CD4-positive, alpha-beta T cell treated with Interleukin-2 at 100 ng/mL for 4 hours (primary cell): ENCODE measurements around the gene SHROOM1.
A peak's percentile ranks its signal among the peaks of the same experiment; 100 is the strongest.

Experiments
- DNase-seq: peaks from one replicate; pipeline ENCODE4 v3.0.0-alpha.2; 2020; ENCODE audit warnings: low spot score

SHROOM1 gene

GRCh38 chr5:132850066-132850465, 19.6 kb upstream of the SHROOM1 start:
- DNase-seq, result no peak

- DNase-seq, result no peak
Observed at GRCh38 chr5:132849347-132849746, 18.9 kb upstream of the SHROOM1 start.

GRCh38 chr5:132848270-132848669, 17.8 kb upstream of the SHROOM1 start:
- no peak for DNase-seq

- DNase-seq, result no peak
Observed at GRCh38 chr5:132841305-132841704, 10.9 kb upstream of the SHROOM1 start.

GRCh38 chr5:132840896-132841295, 10.4 kb upstream of the SHROOM1 start:
- DNase-seq, result no peak

- no peak for DNase-seq
Observed at GRCh38 chr5:132840313-132840712, 9.9 kb upstream of the SHROOM1 start.

GRCh38 chr5:132839426-132840301, 9.2 kb upstream of the SHROOM1 start:
- no peak for DNase-seq

GRCh38 chr5:132838516-132839282, 8.3 kb upstream of the SHROOM1 start:
- DNase-seq, result no peak

GRCh38 chr5:132837868-132838267, 7.4 kb upstream of the SHROOM1 start:
- no peak for DNase-seq

GRCh38 chr5:132836852-132837251, 6.4 kb upstream of the SHROOM1 start:
- DNase-seq, result no peak

GRCh38 chr5:132834057-132834456, 3.6 kb upstream of the SHROOM1 start:
- DNase-seq, result no peak

GRCh38 chr5:132832612-132833011, 2.2 kb upstream of the SHROOM1 start:
- no peak for DNase-seq

- DNase-seq, result no peak
Observed at GRCh38 chr5:132831095-132831860, 831 bp upstream of the SHROOM1 start.

- peak; percentile 64 for DNase-seq
Observed at GRCh38 chr5:132829742-132830435, 558 bp downstream of the SHROOM1 start.

GRCh38 chr5:132828846-132829494, 1.5 kb downstream of the SHROOM1 start:
- DNase-seq, result no peak

- no peak for DNase-seq
Observed at GRCh38 chr5:132827943-132828673, 2.3 kb downstream of the SHROOM1 start.

GRCh38 chr5:132826424-132827082, 3.9 kb downstream of the SHROOM1 start:
- DNase-seq, result no peak

- no peak for DNase-seq
Observed at GRCh38 chr5:132825834-132826391, 4.5 kb downstream of the SHROOM1 start.

- DNase-seq, result no peak
Observed at GRCh38 chr5:132825033-132825833, 5.2 kb downstream of the SHROOM1 start.
